HL-60 (cell line): ENCODE data around the gene TAF1C.

Source experiments
- DNase-seq, 2 experiments: peaks; one replicate each; pipeline ENCODE4 v3.0.0-alpha.2; 2010 to 2020; ENCODE audit warnings: low read depth in 1 of 2, low spot score in 1 of 2
- H3K27ac ChIP-seq: fragments of 250-450 bp; sonication (Bioruptor Pico); replicated peaks from 2 replicates; pipeline ENCODE4 v1.5.1; 2020; ENCODE audit warnings: mild to moderate bottlenecking, moderate library complexity
- H3K27me3 ChIP-seq: fragments of 250-450 bp; sonication (Bioruptor Pico); 2 replicates; pipeline ENCODE4 v1.5.1; 2021; ENCODE audit warnings: mild to moderate bottlenecking, moderate library complexity; ENCODE audit not compliant: insufficient read depth, poor library complexity, severe bottlenecking
- H3K4me3 ChIP-seq: replicated peaks from 2 replicates; pipeline ENCODE4 v1.5.1; 2011; ENCODE audit warnings: mild to moderate bottlenecking, control low read depth, low read length; ENCODE audit not compliant: insufficient read depth
- GABPA ChIP-seq: IDR thresholded peaks from 2 replicates; pipeline ENCODE4 v1.6.1; 2012; ENCODE audit warnings: low read depth
- POLR2AphosphoS5 ChIP-seq: IDR thresholded peaks from 2 replicates; pipeline ENCODE4 v1.6.1; 2012; ENCODE audit warnings: low read depth
- SPI1 ChIP-seq: IDR thresholded peaks from 2 replicates; pipeline ENCODE4 v1.6.1; 2012; ENCODE audit warnings: low read depth, mild to moderate bottlenecking, borderline replicate concordance
- TF ChIP-seq, protein P1 (sequence below): IDR thresholded peaks from 2 replicates; pipeline ENCODE4 v1.6.1; 2012; ENCODE audit warnings: low read depth; ENCODE audit not compliant: insufficient replicate concordance
- TF ChIP-seq, protein P2 (sequence below): IDR thresholded peaks from one replicate; pipeline ENCODE4 v1.5.1; 2011; ENCODE audit warnings: low read length, control low read depth, inconsistent platforms; ENCODE audit not compliant: insufficient read depth

Gene TAF1C

DNA sequence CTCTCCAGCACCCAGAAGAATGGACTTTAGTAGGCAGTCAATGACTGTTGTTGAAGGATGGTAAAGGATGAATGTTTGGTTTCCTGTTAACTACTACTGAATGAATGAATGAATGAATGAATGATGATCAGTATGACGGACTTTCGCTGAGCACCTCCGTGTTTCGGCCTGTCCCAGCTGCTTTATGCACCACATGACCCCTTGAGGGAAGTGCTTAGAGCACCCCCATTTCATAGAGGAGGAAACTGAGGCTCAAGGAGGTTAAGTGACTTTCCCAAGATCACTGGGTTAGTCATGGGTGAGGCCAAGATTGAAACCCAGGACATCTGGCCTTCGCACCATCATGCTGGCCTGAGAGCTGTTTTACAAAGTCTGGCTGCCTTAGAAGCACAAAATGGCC is 46.1 kb upstream of the TAF1C start:
- no peak for TF ChIP-seq SPI1
- TF ChIP-seq POLR2AphosphoS5, result no peak
- TF ChIP-seq, protein P1, sequence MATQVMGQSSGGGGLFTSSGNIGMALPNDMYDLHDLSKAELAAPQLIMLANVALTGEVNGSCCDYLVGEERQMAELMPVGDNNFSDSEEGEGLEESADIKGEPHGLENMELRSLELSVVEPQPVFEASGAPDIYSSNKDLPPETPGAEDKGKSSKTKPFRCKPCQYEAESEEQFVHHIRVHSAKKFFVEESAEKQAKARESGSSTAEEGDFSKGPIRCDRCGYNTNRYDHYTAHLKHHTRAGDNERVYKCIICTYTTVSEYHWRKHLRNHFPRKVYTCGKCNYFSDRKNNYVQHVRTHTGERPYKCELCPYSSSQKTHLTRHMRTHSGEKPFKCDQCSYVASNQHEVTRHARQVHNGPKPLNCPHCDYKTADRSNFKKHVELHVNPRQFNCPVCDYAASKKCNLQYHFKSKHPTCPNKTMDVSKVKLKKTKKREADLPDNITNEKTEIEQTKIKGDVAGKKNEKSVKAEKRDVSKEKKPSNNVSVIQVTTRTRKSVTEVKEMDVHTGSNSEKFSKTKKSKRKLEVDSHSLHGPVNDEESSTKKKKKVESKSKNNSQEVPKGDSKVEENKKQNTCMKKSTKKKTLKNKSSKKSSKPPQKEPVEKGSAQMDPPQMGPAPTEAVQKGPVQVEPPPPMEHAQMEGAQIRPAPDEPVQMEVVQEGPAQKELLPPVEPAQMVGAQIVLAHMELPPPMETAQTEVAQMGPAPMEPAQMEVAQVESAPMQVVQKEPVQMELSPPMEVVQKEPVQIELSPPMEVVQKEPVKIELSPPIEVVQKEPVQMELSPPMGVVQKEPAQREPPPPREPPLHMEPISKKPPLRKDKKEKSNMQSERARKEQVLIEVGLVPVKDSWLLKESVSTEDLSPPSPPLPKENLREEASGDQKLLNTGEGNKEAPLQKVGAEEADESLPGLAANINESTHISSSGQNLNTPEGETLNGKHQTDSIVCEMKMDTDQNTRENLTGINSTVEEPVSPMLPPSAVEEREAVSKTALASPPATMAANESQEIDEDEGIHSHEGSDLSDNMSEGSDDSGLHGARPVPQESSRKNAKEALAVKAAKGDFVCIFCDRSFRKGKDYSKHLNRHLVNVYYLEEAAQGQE, result no peak
- Histone ChIP-seq H3K27me3 (peaks cover 4% of the 10 kb centered on the region), H3K4me3 (no peak overlapping the region), H3K27ac (no peak overlapping the region)
- DNase-seq, result no peak

- no peak overlapping the region for H3K4me3 ChIP-seq
- no peak for DNase-seq
- H3K27ac ChIP-seq, result no peak overlapping the region
- H3K27me3 ChIP-seq, result peaks cover 4% of the 10 kb centered on the region
- no peak for TF ChIP-seq SPI1
These were observed 45.2 kb upstream of the TAF1C start for GRCh38 chr16:84232060-84232459.

DNA sequence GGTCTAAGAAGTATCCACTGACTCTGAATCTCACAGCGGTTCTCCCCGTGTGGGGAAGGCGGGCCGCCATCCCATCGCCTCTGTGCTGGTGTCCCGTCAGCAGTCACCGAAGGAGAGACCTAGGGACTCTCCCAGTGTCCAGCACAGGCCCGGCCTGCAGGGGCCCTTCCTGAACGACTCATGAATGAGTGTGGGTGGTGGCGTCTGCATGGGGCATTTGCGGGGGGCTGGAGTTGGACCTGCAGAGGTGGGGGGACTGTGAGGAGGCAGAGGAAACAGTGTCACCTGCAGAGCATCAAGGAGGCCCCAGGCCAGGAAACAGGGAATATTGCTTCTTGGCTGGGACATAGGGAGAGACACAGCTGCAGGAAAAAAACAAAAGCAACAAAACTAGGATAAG is 42.6 kb upstream of the TAF1C start:
- peaks cover 7% of the 10 kb centered on the region for H3K27me3 ChIP-seq
- no peak for DNase-seq
- no peak for TF ChIP-seq SPI1
- no peak for TF ChIP-seq GABPA
- TF ChIP-seq POLR2AphosphoS5, result no peak
- TF ChIP-seq, protein P2, sequence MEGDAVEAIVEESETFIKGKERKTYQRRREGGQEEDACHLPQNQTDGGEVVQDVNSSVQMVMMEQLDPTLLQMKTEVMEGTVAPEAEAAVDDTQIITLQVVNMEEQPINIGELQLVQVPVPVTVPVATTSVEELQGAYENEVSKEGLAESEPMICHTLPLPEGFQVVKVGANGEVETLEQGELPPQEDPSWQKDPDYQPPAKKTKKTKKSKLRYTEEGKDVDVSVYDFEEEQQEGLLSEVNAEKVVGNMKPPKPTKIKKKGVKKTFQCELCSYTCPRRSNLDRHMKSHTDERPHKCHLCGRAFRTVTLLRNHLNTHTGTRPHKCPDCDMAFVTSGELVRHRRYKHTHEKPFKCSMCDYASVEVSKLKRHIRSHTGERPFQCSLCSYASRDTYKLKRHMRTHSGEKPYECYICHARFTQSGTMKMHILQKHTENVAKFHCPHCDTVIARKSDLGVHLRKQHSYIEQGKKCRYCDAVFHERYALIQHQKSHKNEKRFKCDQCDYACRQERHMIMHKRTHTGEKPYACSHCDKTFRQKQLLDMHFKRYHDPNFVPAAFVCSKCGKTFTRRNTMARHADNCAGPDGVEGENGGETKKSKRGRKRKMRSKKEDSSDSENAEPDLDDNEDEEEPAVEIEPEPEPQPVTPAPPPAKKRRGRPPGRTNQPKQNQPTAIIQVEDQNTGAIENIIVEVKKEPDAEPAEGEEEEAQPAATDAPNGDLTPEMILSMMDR, result no peak
- TF ChIP-seq, protein P1, result no peak
- H3K4me3 ChIP-seq, result no peak overlapping the region
- no peak overlapping the region for H3K27ac ChIP-seq

GRCh38 chr16:84228256-84228838 is 41.5 kb upstream of the TAF1C start:
- DNase-seq, result peak in 1 of 2 experiments; percentile 29
- H3K27ac ChIP-seq, result no peak overlapping the region
- H3K4me3 ChIP-seq, result no peak overlapping the region

More at GRCh38 chr16:84228256-84228838, 41.5 kb upstream of the TAF1C start:
- peaks cover 7% of the 10 kb centered on the region for H3K27me3 ChIP-seq
- TF ChIP-seq POLR2AphosphoS5 (no peak), GABPA (no peak), SPI1 (no peak)
- TF ChIP-seq, protein P1, result no peak
- TF ChIP-seq, protein P2, result no peak
